ENCODE results near the gene MAP2K5.

Gene MAP2K5

GRCh38 chr15:67512140-67512539 is 30.4 kb upstream of the MAP2K5 start:
- no peak overlapping the region for H3K27ac ChIP-seq
- TF ChIP-seq CTCF (IDR thresholded peaks at IDR 0.05) (no peak), ZFX (IDR thresholded peaks at IDR 0.05; ENCODE audit: borderline replicate concordance) (no peak)

GRCh38 chr15:67512933-67513714 is 29.4 kb upstream of the MAP2K5 start:
- no peak for TF ChIP-seq CTCF (IDR thresholded peaks at IDR 0.05)

GRCh38 chr15:67515090-67515489 is 27.4 kb upstream of the MAP2K5 start:
- TF ChIP-seq ZFX (IDR thresholded peaks at IDR 0.05; ENCODE audit: borderline replicate concordance): no peak
- no peak for TF ChIP-seq CTCF (IDR thresholded peaks at IDR 0.05)

More at GRCh38 chr15:67512933-67513714, 29.4 kb upstream of the MAP2K5 start:
- H3K27ac ChIP-seq: no peak overlapping the region

GRCh38 chr15:67515557-67515956 is 26.9 kb upstream of the MAP2K5 start:
- TF ChIP-seq ZFX (IDR thresholded peaks at IDR 0.05; ENCODE audit: borderline replicate concordance) (no peak), CTCF (IDR thresholded peaks at IDR 0.05) (no peak)
- H3K27ac ChIP-seq: no peak overlapping the region

More at GRCh38 chr15:67515090-67515489, 27.4 kb upstream of the MAP2K5 start:
- H3K27ac ChIP-seq: no peak overlapping the region

GRCh38 chr15:67520321-67521028 is 22.0 kb upstream of the MAP2K5 start:
- TF ChIP-seq ZFX (IDR thresholded peaks at IDR 0.05; ENCODE audit: borderline replicate concordance) (no peak), CTCF (IDR thresholded peaks at IDR 0.05) (no peak)
- H3K27ac ChIP-seq: peak overlapping the region; percentile 84

GRCh38 chr15:67521029-67521782 is 21.3 kb upstream of the MAP2K5 start, which contains the start of gene C15orf61:
Gene C15orf61, plus strand, starts transcription at chr15:67521131. Its CDS starts 118 bp downstream, at chr15:67521249.
- peak within 1 kb of the TSS; percentile 84 for H3K27ac ChIP-seq
- TF ChIP-seq CTCF (IDR thresholded peaks at IDR 0.05) (peak; percentile 39), ZFX (IDR thresholded peaks at IDR 0.05; ENCODE audit: borderline replicate concordance) (no peak)
